ENCODE measurements around the gene LRIG3. TPM values are rescaled to one million over a fixed set of nuclear protein-coding genes. Genes with fewer than 3 reads are reported as not detected.

The LRIG3 gene
- total RNA-seq, 4 donors from 2014 or later = 32.4 to 87.2 (median 68.4) TPM

DNA sequence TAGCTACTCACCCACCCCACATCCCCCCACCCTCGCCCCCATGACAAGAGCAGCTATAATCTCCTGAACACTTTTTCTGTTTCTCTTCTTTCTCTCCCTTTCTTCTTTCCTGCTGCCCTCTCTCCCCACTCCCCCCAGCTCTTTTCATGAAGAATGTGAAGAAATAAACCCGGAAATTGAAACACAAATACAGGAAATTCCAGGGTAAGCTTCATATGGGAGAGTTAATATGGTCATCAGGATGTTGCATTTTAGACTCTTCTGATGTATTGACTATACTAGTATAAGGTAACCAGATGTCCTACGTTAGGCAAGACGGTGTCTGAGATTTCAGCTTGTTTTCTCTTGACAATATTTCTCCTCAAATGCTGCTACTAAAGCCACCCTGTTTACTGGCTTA lies 41.6 kb upstream of the LRIG3 start:
- TF ChIP-seq, protein P1, sequence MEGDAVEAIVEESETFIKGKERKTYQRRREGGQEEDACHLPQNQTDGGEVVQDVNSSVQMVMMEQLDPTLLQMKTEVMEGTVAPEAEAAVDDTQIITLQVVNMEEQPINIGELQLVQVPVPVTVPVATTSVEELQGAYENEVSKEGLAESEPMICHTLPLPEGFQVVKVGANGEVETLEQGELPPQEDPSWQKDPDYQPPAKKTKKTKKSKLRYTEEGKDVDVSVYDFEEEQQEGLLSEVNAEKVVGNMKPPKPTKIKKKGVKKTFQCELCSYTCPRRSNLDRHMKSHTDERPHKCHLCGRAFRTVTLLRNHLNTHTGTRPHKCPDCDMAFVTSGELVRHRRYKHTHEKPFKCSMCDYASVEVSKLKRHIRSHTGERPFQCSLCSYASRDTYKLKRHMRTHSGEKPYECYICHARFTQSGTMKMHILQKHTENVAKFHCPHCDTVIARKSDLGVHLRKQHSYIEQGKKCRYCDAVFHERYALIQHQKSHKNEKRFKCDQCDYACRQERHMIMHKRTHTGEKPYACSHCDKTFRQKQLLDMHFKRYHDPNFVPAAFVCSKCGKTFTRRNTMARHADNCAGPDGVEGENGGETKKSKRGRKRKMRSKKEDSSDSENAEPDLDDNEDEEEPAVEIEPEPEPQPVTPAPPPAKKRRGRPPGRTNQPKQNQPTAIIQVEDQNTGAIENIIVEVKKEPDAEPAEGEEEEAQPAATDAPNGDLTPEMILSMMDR (IDR thresholded peaks at IDR 0.05; ENCODE audit: low read depth) = no peak

GRCh38 chr12:58961166-58961565 lies 40.9 kb upstream of the LRIG3 start:
- TF ChIP-seq, protein P1 (IDR thresholded peaks at IDR 0.05; ENCODE audit: low read depth) = no peak

- TF ChIP-seq, protein P1 (IDR thresholded peaks at IDR 0.05; ENCODE audit: low read depth) = no peak
Measured at GRCh38 chr12:58959639-58960300, 39.5 kb upstream of the LRIG3 start.

- TF ChIP-seq, protein P1 (IDR thresholded peaks at IDR 0.05; ENCODE audit: low read depth) = no peak
Measured at GRCh38 chr12:58957298-58957697, 37.0 kb upstream of the LRIG3 start.

DNA sequence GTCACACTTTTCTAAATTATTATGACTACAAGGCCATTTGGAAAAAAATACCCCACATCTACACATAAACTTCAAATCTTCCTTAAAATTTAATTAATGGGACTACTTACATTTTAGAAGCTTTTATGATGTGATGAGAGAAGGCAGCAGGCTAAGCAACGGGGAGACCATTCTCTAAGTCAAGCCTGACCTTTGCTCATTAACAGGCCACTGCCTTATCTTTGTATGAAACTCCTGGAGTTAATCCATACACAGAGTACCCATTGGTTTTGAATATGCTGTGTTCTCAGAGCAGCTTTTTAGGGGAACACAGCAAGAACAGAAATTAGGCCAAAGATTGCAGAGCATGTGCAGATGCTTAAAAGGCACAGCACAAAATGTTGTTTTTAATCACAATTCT lies 35.5 kb upstream of the LRIG3 start:
- TF ChIP-seq, protein P1 (IDR thresholded peaks at IDR 0.05; ENCODE audit: low read depth) = no peak

GRCh38 chr12:58954002-58954401 lies 33.7 kb upstream of the LRIG3 start:
- TF ChIP-seq, protein P1 (IDR thresholded peaks at IDR 0.05; ENCODE audit: low read depth) = no peak

GRCh38 chr12:58950739-58951100 lies 30.4 kb upstream of the LRIG3 start:
- TF ChIP-seq, protein P1 (IDR thresholded peaks at IDR 0.05; ENCODE audit: low read depth) = no peak
